ENCODE results near the gene ZNF627. TPM values are rescaled to one million over a fixed set of nuclear protein-coding genes. Genes with fewer than 3 reads are reported as not detected.
A peak's percentile ranks its signal among the peaks of the same experiment; 100 is the strongest.
"Not testable (repeated sequence)": the region's sequence is repeated elsewhere in the genome, so short reads cannot be mapped to it uniquely, and the experiment has no call there.

The ZNF627 gene
- total and polyA plus RNA-seq, 2 donors (not counting 1 experiment from before 2014, with no cell fraction given) = 10.8 to 26.3 TPM

DNA sequence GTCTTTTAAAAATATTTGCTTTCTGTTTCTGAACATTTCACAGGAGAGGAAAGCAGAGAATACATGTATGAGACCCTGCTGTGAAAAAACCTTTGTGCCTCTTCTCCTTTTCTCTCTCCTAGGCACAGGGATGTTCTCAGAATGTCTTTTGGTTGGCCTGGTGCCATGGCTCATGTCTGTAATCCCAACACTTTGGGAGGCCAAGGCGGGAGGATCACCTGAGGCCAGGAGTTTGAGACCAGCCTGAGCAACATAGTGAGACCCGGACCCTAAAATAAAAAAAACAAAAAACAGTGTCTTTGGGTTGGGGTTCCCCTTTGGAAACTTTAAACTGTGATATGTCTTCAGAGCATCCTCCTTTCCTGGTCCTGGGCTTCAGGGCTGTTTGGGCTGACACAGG is 1.5 kb downstream of the ZNF627 start:
- Histone ChIP-seq H3K79me2 (ENCODE audit: control insufficient read depth, insufficient read depth, low read length) (peaks cover 46% of the 10 kb centered on the region), H3K4me1 (ENCODE audit: control insufficient read depth, extremely low read depth, insufficient read depth, low read length) (no peaks in the 10 kb centered on the region), H3K36me3 (ENCODE audit: control insufficient read depth, insufficient read depth, low read length) (no peaks in the 10 kb centered on the region), H3K27me3 (ENCODE audit: control insufficient read depth, insufficient read depth, low read length) (no peaks in the 10 kb centered on the region), H3K9me3 (ENCODE audit: control insufficient read depth, insufficient read depth, low read depth, low read length) (no peaks in the 10 kb centered on the region), H3K4me2 (ENCODE audit: extremely low read depth, insufficient read depth, low read length) (peak overlapping the region; percentile 72), H2AFZ (ENCODE audit: low read length) (no peak overlapping the region), H3K4me3 (replicated peaks in 1 of 4; ENCODE audit: control extremely low read depth in 1 of 4, insufficient read depth in 1 of 4, low read depth in 3 of 4, low read length in 4 of 4) (peak overlapping the region in 2 of 4 experiments; percentile 77 to 98), H4K20me1 (ENCODE audit: control insufficient read depth, extremely low read depth, insufficient read depth, low read length) (no peaks in the 10 kb centered on the region), H3K9ac (ENCODE audit: insufficient read depth, low read length) (no peak overlapping the region), H3K27ac (ENCODE audit: insufficient read depth, low read length) (no peak overlapping the region)
- no peak for TF ChIP-seq EZH2 (IDR thresholded peaks at IDR 0.05; ENCODE audit: low read length, missing control alignments)
- TF ChIP-seq, protein P1, sequence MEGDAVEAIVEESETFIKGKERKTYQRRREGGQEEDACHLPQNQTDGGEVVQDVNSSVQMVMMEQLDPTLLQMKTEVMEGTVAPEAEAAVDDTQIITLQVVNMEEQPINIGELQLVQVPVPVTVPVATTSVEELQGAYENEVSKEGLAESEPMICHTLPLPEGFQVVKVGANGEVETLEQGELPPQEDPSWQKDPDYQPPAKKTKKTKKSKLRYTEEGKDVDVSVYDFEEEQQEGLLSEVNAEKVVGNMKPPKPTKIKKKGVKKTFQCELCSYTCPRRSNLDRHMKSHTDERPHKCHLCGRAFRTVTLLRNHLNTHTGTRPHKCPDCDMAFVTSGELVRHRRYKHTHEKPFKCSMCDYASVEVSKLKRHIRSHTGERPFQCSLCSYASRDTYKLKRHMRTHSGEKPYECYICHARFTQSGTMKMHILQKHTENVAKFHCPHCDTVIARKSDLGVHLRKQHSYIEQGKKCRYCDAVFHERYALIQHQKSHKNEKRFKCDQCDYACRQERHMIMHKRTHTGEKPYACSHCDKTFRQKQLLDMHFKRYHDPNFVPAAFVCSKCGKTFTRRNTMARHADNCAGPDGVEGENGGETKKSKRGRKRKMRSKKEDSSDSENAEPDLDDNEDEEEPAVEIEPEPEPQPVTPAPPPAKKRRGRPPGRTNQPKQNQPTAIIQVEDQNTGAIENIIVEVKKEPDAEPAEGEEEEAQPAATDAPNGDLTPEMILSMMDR (conservative IDR thresholded peaks at IDR 0.05 in 1 of 2, IDR thresholded peaks at IDR 0.05 in 1 of 2; ENCODE audit: low read depth in 1 of 2, low read length in 2 of 2) = no peak
- no peak for DNase-seq (ENCODE audit: low read depth in 2 of 2)

DNA sequence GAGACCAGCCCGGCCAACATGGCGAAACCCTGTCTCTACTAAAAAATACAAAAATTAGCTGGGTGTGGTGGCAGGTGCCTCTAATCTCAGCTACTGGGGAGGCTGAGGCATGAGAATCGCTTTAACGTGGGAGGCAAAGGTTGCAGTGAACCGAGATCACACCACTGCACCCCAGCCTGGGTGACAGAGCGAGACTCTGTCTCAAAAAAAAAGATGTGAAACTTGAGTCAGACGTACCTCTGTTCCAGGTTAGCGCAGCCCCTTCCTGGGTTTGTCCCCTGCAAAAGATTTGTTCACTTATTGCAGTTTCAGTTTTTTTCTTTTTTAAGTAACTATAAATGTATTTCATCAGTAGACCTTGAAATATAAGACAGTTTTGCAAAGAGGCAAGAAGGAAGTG is 2.4 kb downstream of the ZNF627 start:
- not testable (repeated sequence) for H3K27me3 ChIP-seq (ENCODE audit: control insufficient read depth, insufficient read depth, low read length); DNase-seq (ENCODE audit: low read depth in 2 of 2); H3K27ac ChIP-seq (ENCODE audit: insufficient read depth, low read length); H3K36me3 ChIP-seq (ENCODE audit: control insufficient read depth, insufficient read depth, low read length); H4K20me1 ChIP-seq (ENCODE audit: control insufficient read depth, extremely low read depth, insufficient read depth, low read length); H3K9ac ChIP-seq (ENCODE audit: insufficient read depth, low read length); H3K4me1 ChIP-seq (ENCODE audit: control insufficient read depth, extremely low read depth, insufficient read depth, low read length); H3K9me3 ChIP-seq (ENCODE audit: control insufficient read depth, insufficient read depth, low read depth, low read length); H3K4me3 ChIP-seq (replicated peaks in 1 of 4; ENCODE audit: control extremely low read depth in 1 of 4, insufficient read depth in 1 of 4, low read depth in 3 of 4, low read length in 4 of 4); H2AFZ ChIP-seq (ENCODE audit: low read length); H3K4me2 ChIP-seq (ENCODE audit: extremely low read depth, insufficient read depth, low read length)
- H3K79me2 ChIP-seq (ENCODE audit: control insufficient read depth, insufficient read depth, low read length) = peaks cover 52% of the 10 kb centered on the region

DNA sequence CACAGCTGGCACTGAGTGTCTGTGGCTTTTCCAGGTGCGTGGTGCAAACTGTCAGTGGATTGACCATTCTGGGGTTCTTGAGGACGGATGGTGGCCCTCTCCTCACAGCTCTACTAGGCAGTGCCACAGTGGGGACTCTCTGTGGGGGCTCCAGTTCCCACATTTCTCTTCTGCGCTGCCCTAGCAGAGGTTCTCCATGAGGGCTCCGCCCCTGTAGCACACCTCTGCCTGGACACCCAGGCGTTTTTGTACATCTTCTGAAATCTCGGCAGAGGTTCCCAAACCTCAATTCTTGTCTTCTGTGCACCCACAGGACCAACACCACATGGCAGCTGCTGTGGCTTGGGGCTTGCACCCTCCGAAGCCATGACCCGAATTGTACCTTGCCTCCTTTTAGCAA is 9.2 kb downstream of the ZNF627 start:
- H3K9me3 ChIP-seq (ENCODE audit: control insufficient read depth, insufficient read depth, low read depth, low read length) = no peaks in the 10 kb centered on the region
- H4K20me1 ChIP-seq (ENCODE audit: control insufficient read depth, extremely low read depth, insufficient read depth, low read length) = no peaks in the 10 kb centered on the region
- no peaks in the 10 kb centered on the region for H3K4me1 ChIP-seq (ENCODE audit: control insufficient read depth, extremely low read depth, insufficient read depth, low read length)
- no peaks in the 10 kb centered on the region for H3K36me3 ChIP-seq (ENCODE audit: control insufficient read depth, insufficient read depth, low read length)
- H3K79me2 ChIP-seq (ENCODE audit: control insufficient read depth, insufficient read depth, low read length) = peaks cover 22% of the 10 kb centered on the region
- H3K27ac ChIP-seq (ENCODE audit: insufficient read depth, low read length) = no peak overlapping the region
- H2AFZ ChIP-seq (ENCODE audit: low read length) = no peak overlapping the region
- DNase-seq (ENCODE audit: low read depth in 2 of 2) = no peak
- no peak for TF ChIP-seq EZH2 (IDR thresholded peaks at IDR 0.05; ENCODE audit: low read length, missing control alignments)
- TF ChIP-seq, protein P1 (conservative IDR thresholded peaks at IDR 0.05 in 1 of 2, IDR thresholded peaks at IDR 0.05 in 1 of 2; ENCODE audit: low read depth in 1 of 2, low read length in 2 of 2) = no peak
- no peak overlapping the region for H3K4me3 ChIP-seq (replicated peaks in 1 of 4; ENCODE audit: control extremely low read depth in 1 of 4, insufficient read depth in 1 of 4, low read depth in 3 of 4, low read length in 4 of 4)
- no peak overlapping the region for H3K4me2 ChIP-seq (ENCODE audit: extremely low read depth, insufficient read depth, low read length)
- no peak overlapping the region for H3K9ac ChIP-seq (ENCODE audit: insufficient read depth, low read length)
- no peaks in the 10 kb centered on the region for H3K27me3 ChIP-seq (ENCODE audit: control insufficient read depth, insufficient read depth, low read length)
